Skeletal muscle cell (primary cell): ENCODE measurements around the gene UBASH3A.

ENCODE experiments used
- DNase-seq: peaks from one replicate; pipeline ENCODE4 v3.0.0-alpha.2; 2010; ENCODE audit warnings: low read depth
- H3K4me3 ChIP-seq: 2 replicates; pipeline ENCODE4 v1.5.1; 2011; ENCODE audit warnings: low read depth, mild to moderate bottlenecking, control low read depth, low read length, moderate library complexity

UBASH3A gene

DNA sequence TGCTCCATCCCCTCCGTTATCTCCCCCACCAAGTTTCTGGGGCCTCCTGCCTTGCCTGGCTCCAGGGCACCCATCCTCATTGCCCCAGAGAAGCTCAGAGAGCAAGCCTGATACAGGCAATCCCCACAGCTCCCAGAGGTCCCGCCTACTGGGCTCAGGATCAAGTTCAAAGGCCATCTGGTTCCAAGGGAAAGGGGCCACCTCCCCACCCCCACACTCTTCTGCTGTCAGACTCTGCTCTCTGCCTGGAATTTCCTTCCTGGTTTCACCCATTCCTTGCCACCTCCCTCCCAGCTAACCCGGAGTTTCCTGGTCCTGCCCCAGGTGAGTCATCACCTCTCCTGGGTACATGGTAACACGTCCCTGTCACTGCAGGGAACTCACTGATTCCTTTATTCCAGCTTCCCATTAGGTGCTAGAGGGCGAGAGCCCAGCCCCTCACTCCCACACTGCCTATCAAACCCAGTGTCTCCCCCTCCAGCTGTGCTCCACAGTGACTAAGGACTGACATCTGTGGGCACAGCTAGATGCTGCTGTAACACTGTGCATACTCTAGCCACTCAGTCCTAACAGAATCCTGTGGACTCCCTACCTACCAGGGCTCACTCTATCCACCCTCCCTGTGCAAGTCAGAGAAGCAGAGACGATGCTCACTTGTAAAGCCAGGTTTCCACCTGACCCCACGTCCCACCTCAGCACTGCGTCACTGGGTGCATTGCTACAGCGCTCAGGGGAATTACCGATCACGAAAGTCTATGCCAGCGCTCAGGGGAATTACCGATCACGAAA is 70.5 kb downstream of the UBASH3A start:
- no peak for DNase-seq
- no peak overlapping the region for H3K4me3 ChIP-seq

DNA sequence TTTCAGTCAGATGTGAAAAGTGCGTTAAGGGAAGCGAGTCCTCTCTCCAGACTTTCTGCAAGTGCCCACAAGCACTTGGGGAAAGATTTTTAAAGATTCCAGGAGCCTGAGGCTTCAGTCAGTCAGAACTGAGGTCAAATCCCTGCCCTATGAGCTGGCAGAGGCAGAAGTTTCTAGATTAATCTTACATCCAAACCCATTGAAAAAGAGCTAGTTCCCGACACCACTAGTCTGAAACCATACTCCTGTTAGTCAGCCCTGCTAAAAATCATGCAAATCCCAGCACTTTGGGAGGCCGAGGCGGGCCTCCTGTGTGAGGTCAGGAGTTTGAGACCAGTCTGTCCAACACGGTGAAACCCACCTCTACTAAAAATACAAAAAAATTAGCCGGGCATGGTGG is 71.3 kb downstream of the UBASH3A start:
- no peak for DNase-seq
- no peak overlapping the region for H3K4me3 ChIP-seq

DNA sequence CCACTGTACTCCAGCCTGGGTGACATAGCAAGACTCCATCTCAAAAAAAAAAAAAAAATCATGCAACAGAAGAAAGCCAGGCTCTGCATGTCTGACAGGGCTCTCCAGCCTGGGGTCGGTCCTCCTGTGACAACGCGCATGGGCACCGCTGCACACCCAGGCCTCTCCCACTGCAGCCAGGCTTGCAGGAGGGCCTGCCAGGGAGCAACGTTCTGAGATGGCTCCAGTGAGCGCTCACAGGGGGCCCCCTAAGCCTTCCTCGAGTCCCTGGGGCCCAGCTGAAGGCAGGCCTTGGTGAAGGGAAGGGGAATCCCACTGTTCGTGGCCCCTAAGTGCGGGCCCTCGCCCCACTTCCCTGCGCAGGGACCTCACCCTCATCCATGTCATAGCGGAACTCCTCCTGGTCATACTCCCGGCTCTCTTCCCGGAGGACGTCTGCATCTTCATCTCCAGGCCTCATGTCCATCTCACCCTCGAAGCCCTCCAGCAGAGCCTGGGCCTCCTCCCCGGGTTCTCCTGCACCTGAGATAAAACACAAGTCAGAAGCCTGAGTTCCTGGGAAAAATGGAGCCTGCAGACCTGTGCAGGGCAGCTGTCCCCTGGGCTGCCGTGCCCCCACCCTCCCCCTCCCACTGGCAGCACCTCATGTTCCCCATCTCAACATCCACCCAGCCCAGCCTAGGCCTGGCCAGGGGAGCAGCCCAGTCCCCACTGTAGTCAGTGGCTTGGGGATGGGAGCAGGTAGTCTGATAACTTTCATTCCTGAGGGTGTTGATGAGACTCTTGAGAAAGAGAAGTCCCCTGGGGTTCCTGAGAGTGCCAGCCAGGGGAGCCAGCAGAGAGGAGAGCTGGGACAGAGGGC is 72.1 kb downstream of the UBASH3A start:
- no peak overlapping the region for H3K4me3 ChIP-seq
- no peak for DNase-seq

DNA sequence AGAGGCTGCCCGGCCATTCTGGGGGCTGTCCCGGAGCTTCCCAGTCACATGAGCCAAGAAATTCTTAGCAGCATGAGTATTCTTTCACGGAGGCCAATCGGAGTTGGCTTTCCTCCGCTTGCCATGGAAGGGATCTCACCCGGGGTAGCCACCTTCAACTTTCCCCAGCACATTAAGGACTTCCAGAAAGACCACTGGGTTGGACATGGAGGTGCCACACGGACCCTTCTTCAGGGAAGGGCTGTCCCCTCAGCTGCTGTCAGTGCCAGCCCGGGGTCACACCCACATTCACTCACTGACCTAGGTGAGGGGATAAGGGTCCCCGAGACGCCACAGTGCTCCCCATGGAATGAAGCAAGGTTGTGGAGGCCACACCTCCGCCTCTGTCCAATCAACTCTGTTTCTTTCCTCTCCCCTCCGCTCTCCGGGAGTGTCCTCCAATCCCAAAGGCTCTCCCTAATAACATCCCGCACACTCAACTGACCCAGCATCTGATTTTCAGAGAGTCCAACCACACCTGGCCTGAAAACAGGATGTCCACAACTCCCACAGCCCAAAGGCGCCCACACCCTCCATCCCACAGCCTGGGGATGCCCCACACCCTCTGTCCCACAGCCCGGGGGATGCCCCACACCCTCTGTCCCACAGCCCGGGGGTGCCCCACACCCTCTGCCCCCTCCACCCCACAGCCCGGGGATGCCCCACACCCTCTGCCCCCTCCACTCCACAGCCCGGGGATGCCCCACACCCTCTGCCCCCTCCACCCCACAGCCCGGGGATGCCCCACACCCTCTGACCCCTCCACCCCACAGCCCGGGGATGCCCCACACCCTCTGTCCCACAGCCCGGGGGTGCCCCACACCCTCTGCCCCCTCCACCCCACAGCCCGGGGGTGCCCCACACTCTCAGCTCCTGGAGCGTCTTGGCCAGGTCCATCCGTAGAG is 73.0 kb downstream of the UBASH3A start:
- no peak overlapping the region for H3K4me3 ChIP-seq

DNA sequence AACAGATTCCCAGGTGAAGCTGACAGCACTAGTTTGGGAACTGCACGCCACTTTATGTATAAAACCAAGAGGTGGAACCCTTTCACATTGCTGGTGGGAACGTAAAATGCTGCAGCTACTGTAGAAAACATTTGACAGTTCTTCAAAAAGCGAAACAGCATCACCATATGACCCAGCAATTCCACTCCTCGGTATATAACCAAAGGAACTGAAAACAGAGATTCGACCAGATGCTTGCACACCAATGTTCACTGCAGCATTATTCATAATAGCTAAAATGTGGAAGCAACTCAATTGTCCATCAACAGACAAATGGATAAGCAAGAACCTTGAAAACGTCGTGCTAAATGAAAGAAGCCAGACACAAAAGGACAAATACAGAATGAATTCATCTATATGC is 74.8 kb downstream of the UBASH3A start:
- no peak overlapping the region for H3K4me3 ChIP-seq
- DNase-seq, result no peak

More for the DNA sequence above, 73.0 kb downstream of the UBASH3A start:
- no peak for DNase-seq

DNA sequence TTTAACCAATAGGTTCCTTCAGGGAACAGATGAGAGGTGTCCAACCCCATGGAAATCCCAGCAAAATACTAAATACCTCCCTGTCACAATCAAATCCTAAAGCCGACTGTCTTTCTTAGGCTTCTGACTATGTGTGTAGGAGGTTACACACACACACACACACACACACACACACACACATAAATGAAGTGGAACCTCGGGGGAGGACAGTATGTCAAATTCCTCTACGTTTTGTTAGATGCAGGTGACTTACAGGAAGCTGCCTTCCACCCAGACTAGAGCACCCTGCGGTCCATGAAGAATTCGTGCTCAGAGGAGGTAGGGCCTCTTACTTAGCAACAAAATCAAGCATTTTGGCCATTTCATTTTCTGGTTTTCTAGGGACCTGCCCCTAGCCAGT is 75.9 kb downstream of the UBASH3A start:
- no peak for DNase-seq
- no peak overlapping the region for H3K4me3 ChIP-seq

DNA sequence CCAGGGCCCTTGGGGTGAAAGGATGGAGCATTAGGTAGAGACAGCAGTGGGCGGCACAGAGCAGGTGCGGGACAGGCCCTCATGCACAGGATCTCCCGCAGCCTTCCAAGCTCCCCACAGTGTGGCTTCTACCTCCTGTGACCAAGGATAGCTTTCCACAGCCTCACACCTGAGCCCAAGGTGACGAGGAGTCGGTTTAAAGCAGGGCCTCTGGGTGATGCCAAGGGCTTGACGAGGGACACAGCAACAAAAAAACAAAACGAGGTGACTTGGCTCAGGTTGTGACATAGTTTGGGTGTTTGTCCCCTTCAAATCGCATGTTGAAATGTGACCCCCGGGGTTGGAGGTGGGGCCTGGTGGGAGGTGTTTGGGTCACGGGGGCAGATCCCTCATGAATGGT is 77.0 kb downstream of the UBASH3A start:
- no peak for DNase-seq
- no peak overlapping the region for H3K4me3 ChIP-seq

DNA sequence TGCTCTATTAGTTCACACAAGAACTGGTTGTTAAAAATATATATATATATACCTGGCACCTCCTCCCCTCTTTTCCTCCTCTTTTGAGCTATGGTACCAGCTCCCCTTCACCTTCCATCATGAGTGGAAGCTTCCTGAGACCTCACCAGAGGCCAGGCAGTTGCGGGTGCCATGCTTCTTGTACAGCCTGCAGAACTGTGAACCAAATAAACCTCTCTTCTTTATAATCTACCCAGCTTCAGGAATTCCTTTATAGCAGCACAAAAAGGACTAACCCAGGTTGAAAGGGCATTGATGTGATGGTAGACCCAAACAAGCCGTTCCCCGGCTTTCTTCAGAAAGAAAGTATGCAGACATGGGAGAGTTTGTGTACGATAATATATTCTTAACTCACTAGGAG is 77.5 kb downstream of the UBASH3A start:
- DNase-seq, result no peak
- no peak overlapping the region for H3K4me3 ChIP-seq

DNA sequence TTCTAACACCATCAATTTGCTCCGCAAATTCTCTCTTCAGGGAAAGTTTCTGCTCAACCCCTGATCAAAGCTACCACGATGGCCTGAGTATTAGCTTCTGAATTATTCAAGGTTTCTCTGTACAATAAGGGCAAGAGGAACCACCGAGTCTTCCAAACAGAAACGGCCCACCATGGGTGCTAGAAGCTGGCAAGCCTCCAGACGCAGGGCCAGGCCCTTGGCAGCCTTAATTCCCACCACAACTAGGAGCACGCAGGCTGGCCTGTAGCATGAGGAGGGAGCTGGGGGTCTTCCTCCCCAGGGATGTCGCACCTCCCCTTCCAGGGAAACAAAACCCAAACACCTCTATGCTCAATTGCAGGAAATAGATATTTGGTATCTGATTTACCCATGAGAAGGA is 81.3 kb downstream of the UBASH3A start:
- H3K4me3 ChIP-seq, result no peak overlapping the region
- no peak for DNase-seq

DNA sequence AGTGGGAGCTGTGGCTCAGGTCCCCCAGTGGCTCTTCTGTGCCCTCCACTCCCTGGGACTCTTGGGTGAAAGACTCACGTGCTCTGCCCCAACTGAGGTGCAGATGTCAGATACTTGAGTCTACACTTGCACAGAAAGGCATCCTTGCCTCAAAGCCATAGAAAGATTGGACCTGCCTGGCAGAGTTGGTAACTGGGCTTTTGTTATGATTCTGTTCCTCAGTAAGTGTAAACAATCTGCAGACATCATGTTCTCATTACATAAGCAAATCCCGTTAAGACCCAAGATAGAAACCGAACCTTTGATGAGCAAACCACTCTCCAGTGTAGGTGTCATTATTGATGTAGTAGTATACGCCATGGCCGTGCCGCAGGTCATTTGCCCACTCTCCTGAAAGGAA is 82.4 kb downstream of the UBASH3A start:
- no peak for DNase-seq
- H3K4me3 ChIP-seq, result no peak overlapping the region

DNA sequence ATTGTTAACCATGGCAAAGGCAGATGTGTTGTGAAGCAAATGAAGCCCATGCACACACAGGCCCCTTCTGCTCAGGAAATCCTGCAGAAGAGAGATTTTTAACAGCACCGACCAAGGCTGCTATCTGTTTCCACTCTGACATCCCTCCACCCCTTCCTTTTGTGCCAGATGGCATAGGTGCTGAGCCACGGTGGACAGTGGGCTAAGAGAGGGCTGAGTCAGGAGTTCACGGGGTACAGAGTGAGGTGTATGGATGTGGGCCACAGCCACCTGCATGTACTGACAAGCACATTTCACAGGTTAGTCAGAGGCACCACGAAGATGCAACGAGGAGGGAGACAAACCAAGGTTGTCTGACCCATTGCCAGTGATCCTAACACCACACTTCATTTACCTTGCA is 82.8 kb downstream of the UBASH3A start:
- H3K4me3 ChIP-seq, result no peak overlapping the region
- no peak for DNase-seq

DNA sequence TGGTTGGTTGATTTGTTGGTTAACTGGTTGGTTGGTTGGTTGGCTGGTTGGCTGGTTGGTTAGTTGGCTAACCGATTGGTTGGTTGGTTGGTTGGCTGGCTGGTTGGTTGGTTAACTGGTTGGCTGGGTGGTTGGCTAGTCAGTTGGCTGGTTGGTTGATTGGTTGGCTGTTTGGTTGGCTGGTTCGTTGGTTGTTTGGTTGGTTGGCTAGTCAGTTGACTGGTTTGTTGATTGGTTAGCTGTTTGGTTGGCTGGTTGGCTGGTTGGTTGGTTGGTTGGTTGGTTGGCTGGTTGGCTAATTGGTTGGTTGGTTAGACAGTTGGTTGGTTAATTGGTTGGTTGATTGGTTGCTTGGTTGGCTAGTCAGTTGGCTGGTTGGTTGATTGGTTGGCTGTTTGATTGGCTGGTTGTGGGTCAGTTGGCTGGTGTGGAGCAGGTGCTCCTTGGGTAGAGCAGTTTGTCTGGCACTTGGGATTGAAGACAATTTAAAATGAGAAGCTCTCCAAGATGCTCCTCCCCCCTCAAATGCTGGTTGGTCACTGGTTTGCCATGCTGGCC is 85.4 kb downstream of the UBASH3A start:
- DNase-seq, result no peak
- H3K4me3 ChIP-seq, result no peak overlapping the region

DNA sequence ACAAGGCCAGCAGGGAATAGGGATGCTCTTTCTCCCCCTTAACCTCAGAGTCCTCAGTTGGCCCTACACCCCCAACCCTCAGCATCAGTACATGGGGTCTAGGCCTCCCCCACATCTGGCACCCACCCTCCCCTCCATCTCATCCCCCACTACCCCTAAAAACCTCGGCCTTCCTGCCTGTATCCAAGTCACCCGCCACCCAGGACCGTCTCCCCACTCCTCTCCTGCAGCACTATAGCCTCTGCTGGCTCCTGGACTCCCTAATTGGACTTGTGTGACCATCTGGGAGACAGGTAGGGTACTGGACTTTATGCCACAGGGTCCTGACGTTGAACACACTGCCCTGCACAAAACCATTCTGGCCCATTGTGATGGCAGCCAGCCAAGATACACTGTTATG is 86.3 kb downstream of the UBASH3A start:
- H3K4me3 ChIP-seq, result no peak overlapping the region
- no peak for DNase-seq

DNA sequence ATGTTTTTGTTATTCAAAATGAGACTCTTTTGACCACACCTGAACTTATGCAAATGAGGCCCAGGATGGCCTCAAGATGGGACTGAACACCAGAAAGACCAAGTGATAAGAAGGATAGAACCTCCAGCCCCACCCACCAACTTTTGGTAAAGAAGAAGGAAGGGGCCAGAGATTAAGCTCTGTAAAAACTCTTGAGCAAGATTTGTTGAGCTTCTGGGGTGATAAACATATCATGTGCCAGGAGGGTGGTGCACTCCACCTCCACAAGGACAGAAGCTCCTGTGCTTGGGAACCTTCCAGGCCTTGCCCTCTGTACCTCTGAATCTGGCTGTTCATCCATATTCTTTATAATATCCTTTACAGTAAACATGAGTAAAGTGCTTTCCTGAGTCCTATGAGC is 87.0 kb downstream of the UBASH3A start:
- DNase-seq, result no peak
- H3K4me3 ChIP-seq, result no peak overlapping the region

DNA sequence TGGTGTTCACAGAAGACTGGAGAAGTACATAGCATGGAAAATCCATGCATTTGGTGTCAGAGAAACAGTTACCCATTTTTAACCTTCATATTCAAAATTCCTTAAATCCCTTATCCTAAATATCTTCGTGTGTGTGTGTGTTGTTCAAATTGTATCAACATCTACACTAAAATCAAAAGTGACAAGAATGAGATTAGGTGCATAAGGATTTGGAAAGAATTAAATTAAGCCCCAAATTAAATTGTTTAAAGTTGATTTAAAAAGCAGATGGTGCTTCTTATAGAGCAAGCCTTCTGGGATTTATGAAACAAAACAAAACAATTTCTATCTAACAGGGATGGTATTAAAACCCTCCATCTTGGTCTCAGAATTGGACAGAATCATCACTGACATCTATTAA is 87.6 kb downstream of the UBASH3A start:
- DNase-seq, result no peak
- no peak overlapping the region for H3K4me3 ChIP-seq

DNA sequence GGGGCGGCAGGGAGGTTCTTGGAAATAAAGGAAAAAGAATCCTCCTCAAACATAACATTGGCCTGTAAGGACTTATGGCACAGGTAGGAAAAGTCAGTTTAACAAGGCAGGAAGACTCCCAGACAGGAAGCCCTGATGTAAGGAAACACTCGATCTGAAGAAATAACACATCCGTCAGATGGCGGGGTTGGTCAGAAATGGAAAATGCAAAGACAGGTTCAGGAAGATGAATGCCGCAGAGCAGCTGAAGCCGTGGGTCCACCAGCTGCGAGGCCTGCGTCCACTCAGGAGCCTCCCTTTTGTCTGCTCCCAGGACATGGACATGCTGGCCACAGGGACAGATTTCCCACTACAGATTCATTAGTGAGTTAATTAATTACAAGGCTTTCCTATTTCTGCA is 88.5 kb downstream of the UBASH3A start:
- H3K4me3 ChIP-seq, result no peak overlapping the region
- DNase-seq, result no peak

DNA sequence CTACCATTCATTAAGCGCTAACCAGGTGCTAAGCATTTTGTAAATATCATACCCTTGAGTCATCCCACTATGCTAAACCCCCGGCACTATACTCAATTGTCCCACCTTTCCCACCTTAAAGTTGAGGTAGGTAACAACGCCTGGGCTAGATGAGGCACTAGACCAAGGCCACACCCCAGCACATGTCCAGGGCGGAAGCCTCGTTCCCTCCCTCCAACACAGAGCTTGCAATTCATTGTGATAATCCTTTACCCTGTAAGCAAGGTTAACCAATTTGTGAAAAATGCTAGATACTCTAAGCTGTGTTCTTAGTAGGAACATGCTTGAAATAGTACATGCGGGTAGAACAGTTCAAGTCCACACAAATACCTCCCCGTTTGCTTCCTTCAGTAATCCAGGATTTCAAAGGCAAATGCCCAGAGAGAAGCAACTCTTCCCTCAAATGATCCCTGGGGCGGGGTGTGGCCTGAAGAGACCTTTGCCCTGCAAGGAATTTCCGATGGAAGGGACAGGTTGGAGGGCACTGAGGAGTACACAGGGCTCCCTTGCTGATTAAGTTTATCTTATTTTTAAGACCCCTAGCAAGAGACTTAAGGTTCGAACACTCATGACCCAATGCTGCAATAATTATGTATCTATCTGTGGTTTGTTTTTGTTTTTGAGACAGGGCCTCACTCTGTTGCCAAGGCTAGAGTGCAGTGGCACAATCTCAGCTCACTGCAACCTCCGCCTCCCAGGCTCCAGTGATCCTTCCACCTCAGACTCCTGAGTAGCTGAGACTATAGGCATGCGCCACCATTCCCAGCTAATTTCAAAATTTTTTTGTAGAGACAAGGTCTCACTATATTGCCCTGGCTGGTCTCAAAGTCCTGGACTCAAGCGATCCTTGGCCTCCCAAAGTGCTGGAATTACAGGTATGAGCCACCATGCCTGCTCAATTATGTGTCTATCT is 89.7 kb downstream of the UBASH3A start:
- DNase-seq, result no peak

DNA sequence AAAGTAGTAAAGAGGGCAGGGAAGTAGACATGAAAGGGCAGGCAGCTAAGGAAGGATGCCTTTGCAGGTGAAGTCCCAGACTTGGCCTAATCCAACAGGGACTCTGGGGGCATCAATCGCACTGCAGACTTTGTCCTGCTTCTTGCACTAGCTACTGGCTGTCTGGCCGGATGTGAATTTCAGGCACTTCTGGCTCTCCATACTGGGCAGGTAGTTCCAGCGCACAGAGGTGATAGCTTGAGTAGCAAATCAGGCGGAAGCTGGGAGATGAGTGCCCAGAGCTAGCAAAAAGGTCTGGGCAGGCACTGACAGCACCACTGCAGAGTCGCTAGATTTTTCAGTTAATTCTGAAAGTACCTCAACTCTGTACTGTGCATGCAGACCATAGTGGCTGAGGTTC is 91.3 kb downstream of the UBASH3A start:
- H3K4me3 ChIP-seq, result no peak overlapping the region
- DNase-seq, result no peak

More for the DNA sequence above, 89.7 kb downstream of the UBASH3A start:
- no peak overlapping the region for H3K4me3 ChIP-seq

DNA sequence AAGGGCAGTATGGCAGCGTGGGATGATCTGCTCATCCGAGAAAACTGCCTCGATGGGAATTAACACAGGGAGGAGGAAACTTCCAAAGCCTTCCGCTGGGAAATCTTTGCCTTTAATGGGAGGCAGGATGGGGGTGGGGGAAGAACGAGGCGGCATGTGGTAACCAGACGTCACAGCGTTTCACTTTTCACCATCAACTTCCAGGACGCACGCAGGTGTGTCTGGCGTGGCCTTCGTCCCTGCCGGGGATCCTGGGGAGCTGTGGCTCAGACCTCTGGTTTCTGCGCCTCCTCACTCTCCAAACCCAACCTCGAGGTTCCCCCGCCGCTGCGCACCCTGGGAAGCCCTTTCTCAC is 92.0 kb downstream of the UBASH3A start:
- no peak for DNase-seq
- peak overlapping the region; percentile 66 for H3K4me3 ChIP-seq
